ENCODE data around the gene MSI2. TPM values are rescaled to one million over a fixed set of nuclear protein-coding genes. Genes with fewer than 3 reads are reported as not detected.

Gene MSI2
- total and polyA plus RNA-seq, 2 donors (not counting 1 experiment from before 2014, with no cell fraction given) = 16.1 to 196 TPM

DNA sequence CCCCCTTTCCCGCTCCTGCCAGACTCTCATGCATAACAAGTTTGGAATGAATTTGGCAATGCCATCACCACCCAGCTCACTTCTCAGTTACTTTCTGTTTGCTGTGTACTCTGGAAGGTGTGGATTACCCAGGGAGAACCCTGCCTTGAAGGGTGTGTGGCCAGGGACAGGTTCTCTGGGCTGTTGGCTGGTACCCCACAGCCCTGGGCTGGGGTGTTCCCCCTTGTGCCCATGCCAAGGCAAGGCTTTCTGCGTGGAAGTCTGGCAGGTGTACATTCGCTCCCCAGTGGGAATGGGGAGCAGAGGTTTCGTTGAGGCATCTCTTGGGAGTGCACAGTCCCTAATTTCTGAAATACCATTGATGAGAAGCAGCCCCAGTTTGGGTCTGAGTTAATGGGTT lies 301.1 kb downstream of the MSI2 start:
- Histone ChIP-seq H3K4me2 (replicated peaks; ENCODE audit: low read depth, low read length, poor library complexity, severe bottlenecking) (peak overlapping the region; percentile 59), H3K36me3 (replicated peaks in 1 of 2; ENCODE audit: control extremely low read depth in 1 of 2, control insufficient read depth in 1 of 2, extremely low read depth in 1 of 2, insufficient read depth in 2 of 2, low read length in 1 of 2) (no peaks in the 10 kb centered on the region), H3K4me1 (ENCODE audit: control insufficient read depth in 2 of 2, insufficient read depth in 2 of 2, low read length in 2 of 2) (peaks cover 59 to 66% of the 10 kb centered on the region in 2 donors), H3K27ac (ENCODE audit: low read length in 2 of 2) (no peak overlapping the region), H3K79me2 (ENCODE audit: control insufficient read depth, insufficient read depth, low read length) (peaks cover 39% of the 10 kb centered on the region), H3K9me3 (ENCODE audit: control extremely low read depth in 1 of 3, control insufficient read depth in 2 of 3, insufficient read depth in 1 of 3, low read length in 2 of 3) (no peaks in the 10 kb centered on the region), H3K4me3 (ENCODE audit: control extremely low read depth in 1 of 5, extremely low read depth in 1 of 5, insufficient read depth in 1 of 5, low read depth in 2 of 5, low read length in 4 of 5) (peak overlapping the region in 1 of 5 experiments; percentile 8), H2AFZ (ENCODE audit: insufficient read depth, low read depth, low read length, poor library complexity, severe bottlenecking) (peak overlapping the region; percentile 20), H3K9ac (ENCODE audit: low read length) (peak overlapping the region; percentile 17), H4K20me1 (ENCODE audit: control insufficient read depth, insufficient read depth, low read length, poor library complexity, severe bottlenecking) (no peaks in the 10 kb centered on the region), H3K27me3 (replicated peaks in 1 of 4; ENCODE audit: control extremely low read depth in 1 of 4, control insufficient read depth in 3 of 4, insufficient read depth in 4 of 4, low read length in 3 of 4) (no peaks in the 10 kb centered on the region)
- H3K4me3 Mint-ChIP-seq = peak overlapping the region; percentile 68
- H3K27me3 Mint-ChIP-seq = no peaks in the 10 kb centered on the region
- DNase-seq = no peak
- no peak for ATAC-seq (ENCODE audit: low read depth)
- peaks cover 77% of the 10 kb centered on the region for H3K4me1 Mint-ChIP-seq
- TF ChIP-seq CTCF (IDR thresholded peaks at IDR 0.05) (no peak), EZH2 (IDR thresholded peaks at IDR 0.05; ENCODE audit: borderline replicate concordance, insufficient read depth, low read depth, low read length, poor library complexity, severe bottlenecking) (no peak)
- CTCF ChIA-PET = interaction anchor here (0.9 to 1.2 kb wide), 2 partner anchors 115 to 314 kb away, joined by 4 to 5 read pairs; no protein-coding TSS in a partner anchor
- H3K27ac Mint-ChIP-seq = peak overlapping the region; percentile 79
- 60% methylated on average over 4 of the region's 4 CpGs for WGBS (ENCODE audit: insufficient coverage)
- no peaks in the 10 kb centered on the region for H3K9me3 Mint-ChIP-seq (ENCODE audit: insufficient read depth)
- POLR2A ChIA-PET = interaction anchor here (1.0 kb wide), 1 partner anchor 42 kb away, joined by 3 read pairs; no protein-coding TSS in a partner anchor
- intact Hi-C loops (cut with micrococcal nuclease) = no loop called here

DNA sequence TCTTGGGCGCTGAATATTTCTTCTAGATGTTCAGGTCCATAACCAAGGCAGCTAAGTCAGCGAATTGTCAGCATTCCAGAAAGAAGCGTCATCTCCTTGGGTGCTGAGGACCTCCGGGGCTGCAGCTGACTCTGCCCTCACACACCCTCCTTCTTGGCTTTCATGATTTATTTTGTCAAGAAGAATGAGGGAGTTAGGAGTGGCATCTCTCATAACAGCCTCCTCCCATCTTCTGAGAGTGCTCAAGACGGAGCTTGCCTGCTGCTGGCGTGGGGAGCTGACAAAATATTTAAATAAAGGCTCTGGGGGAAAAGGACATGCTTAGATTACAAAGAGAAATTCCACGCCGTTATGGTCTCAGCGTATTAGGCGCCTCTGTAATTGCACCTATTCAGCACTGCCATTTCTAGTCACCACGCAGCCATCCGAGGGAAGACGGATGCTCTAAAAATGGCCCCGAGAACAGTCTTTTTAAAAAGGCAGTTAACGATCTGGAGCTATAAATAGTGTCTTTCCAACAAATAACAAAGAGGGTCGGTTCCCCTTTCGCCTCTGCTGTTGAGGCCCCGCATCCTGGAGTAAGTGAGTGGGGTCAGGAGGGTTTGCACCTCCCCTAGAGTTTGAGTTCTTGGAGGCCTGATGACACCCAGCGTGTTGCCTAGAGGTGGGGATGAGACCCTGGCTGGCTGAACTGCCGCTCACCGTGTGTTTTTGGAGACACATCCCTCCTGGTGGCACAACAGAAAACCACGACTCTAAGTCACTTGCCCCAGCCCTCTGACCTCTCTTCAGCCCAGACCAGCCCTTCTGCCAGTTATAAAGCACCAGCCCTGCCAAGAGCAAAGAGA lies 301.7 kb downstream of the MSI2 start:
- no peaks in the 10 kb centered on the region for H4K20me1 ChIP-seq (ENCODE audit: control insufficient read depth, insufficient read depth, low read length, poor library complexity, severe bottlenecking)
- H3K36me3 ChIP-seq (replicated peaks in 1 of 2; ENCODE audit: control extremely low read depth in 1 of 2, control insufficient read depth in 1 of 2, extremely low read depth in 1 of 2, insufficient read depth in 2 of 2, low read length in 1 of 2) = no peaks in the 10 kb centered on the region
- H3K27me3 ChIP-seq (replicated peaks in 1 of 4; ENCODE audit: control extremely low read depth in 1 of 4, control insufficient read depth in 3 of 4, insufficient read depth in 4 of 4, low read length in 3 of 4) = no peaks in the 10 kb centered on the region
- H2AFZ ChIP-seq (ENCODE audit: insufficient read depth, low read depth, low read length, poor library complexity, severe bottlenecking) = peak overlapping the region; percentile 20
- H3K4me1 Mint-ChIP-seq = peaks cover 71% of the 10 kb centered on the region
- no peak for TF ChIP-seq CTCF (IDR thresholded peaks at IDR 0.05)
- TF ChIP-seq EZH2 (IDR thresholded peaks at IDR 0.05; ENCODE audit: borderline replicate concordance, insufficient read depth, low read depth, low read length, poor library complexity, severe bottlenecking) = no peak
- ATAC-seq (ENCODE audit: low read depth) (peak; percentile 20), DNase-seq (peak; percentile 43)
- CTCF ChIA-PET = interaction anchor here (0.6 to 1.2 kb wide), 4 partner anchors 8 to 315 kb away, joined by 3 to 5 read pairs (median 4); no protein-coding TSS in a partner anchor
- peak overlapping the region; percentile 17 for H3K9ac ChIP-seq (ENCODE audit: low read length)
- peak overlapping the region in 1 of 2 donors; percentile 35 for H3K27ac ChIP-seq (ENCODE audit: low read length in 2 of 2)
- no peaks in the 10 kb centered on the region for H3K27me3 Mint-ChIP-seq
- H3K79me2 ChIP-seq (ENCODE audit: control insufficient read depth, insufficient read depth, low read length) = peaks cover 32% of the 10 kb centered on the region
- no peaks in the 10 kb centered on the region for H3K9me3 ChIP-seq (ENCODE audit: control extremely low read depth in 1 of 3, control insufficient read depth in 2 of 3, insufficient read depth in 1 of 3, low read length in 2 of 3)
- intact Hi-C loops (cut with micrococcal nuclease) = no loop called here
- peaks cover 52 to 60% of the 10 kb centered on the region in 2 donors for H3K4me1 ChIP-seq (ENCODE audit: control insufficient read depth in 2 of 2, insufficient read depth in 2 of 2, low read length in 2 of 2)
- peak overlapping the region; percentile 68 for H3K4me3 Mint-ChIP-seq
- H3K27ac Mint-ChIP-seq = peak overlapping the region; percentile 79
- peak overlapping the region in 2 of 5 experiments; percentile 5 to 8 for H3K4me3 ChIP-seq (ENCODE audit: control extremely low read depth in 1 of 5, extremely low read depth in 1 of 5, insufficient read depth in 1 of 5, low read depth in 2 of 5, low read length in 4 of 5)
- WGBS (ENCODE audit: insufficient coverage) = 23% methylated on average over 12 of the region's 22 CpGs
- H3K9me3 Mint-ChIP-seq (ENCODE audit: insufficient read depth) = no peaks in the 10 kb centered on the region
- POLR2A ChIA-PET = interaction anchor here (1.0 kb wide), 1 partner anchor 10 kb away, joined by 4 read pairs; no protein-coding TSS in a partner anchor
- peak overlapping the region; percentile 59 for H3K4me2 ChIP-seq (replicated peaks; ENCODE audit: low read depth, low read length, poor library complexity, severe bottlenecking)

Measured in B cell (primary cell).